ENCODE measurements around the gene FAM111B.

FAM111B gene

GRCh38 chr11:59158206-59159068 is 51.4 kb downstream of the FAM111B start:
- peak; percentile 30 for DNase-seq

DNA sequence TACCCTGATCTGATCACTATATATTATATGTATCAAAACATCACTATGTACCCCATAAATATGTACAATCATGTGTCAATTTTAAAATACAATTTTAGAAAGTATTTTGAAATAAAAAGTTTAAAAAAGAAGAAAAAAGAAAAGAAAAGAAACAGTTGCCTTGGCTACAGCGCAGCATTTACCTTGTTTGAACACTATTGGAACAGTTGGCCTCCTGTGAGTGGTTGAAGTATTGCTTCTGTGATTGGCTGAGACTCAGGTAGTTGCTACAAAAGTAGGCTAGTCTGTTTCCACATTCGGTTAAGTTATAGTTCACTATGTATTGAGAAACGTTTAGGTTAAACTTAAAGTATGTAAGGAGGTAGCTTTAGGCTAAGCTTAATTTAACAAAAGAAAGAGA is 57.0 kb downstream of the FAM111B start:
- DNase-seq = no peak

GRCh38 chr11:59171508-59172322 is 64.7 kb downstream of the FAM111B start, which contains the start of gene DTX4:
Gene DTX4, plus strand, starts transcription at chr11:59172132. Its CDS starts 464 bp downstream, at chr11:59172596.
- peak; percentile 8 for DNase-seq

- no peak for DNase-seq
These were observed 65.5 kb downstream of the FAM111B start for GRCh38 chr11:59172345-59173079.

- DNase-seq = no peak
These were observed 66.3 kb downstream of the FAM111B start for GRCh38 chr11:59173080-59173963.

GRCh38 chr11:59173964-59174663 is 67.1 kb downstream of the FAM111B start:
- DNase-seq = no peak

DNA sequence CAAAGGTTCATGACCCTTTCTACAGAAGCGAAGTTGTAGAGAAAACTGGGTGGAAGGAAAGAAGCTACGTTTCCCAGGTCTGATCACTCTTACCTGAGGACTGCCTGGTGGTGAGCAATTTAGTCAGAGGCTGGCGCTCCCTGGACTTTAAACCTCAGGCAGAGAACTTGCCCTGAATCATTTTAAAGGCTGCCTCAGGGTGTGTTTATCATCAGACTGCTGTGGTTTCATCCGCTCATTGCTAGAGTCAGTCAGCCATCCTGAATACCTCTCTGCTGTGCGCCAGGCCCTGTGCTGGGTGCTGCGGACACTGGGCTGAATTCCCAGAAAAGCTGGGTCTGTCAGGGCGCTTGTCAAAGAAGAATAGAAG is 67.6 kb downstream of the FAM111B start:
- DNase-seq = no peak

GRCh38 chr11:59175091-59175501 is 68.1 kb downstream of the FAM111B start:
- DNase-seq = no peak

DNA sequence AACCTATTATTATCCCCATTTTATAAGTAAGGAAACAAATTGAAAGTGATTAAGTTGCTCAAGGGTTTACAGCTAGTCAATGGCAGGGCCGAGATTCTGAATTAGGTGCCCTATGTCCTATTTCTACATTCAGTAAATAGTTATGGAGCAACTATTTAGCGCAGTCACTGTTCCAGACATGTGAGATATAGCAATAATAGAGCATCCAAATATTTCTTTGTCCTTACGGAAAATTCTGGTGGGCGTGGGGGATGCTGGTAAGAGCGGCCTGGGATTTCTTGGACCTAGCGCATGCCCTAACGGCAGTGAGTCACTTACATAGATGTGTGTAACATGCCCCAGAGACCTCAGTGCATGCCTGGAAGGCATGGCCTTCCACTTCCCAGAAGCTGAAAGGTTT is 69.3 kb downstream of the FAM111B start:
- DNase-seq = no peak
